Sciatic nerve (tissue), 2 donors: ENCODE measurements around the gene CD247. TPM values are rescaled to one million over a fixed set of nuclear protein-coding genes. Genes with fewer than 3 reads are reported as not detected.

Source experiments
- ATAC-seq: fragments of 200-7000 bp; cut with Tn5 transposase; one replicate; pipeline ENCODE4 v1.9.1; 2020; ENCODE audit warnings: mild to moderate bottlenecking, moderate library complexity
- DNase-seq: peaks from one replicate; pipeline ENCODE4 v3.0.0-alpha.2; 2020; ENCODE audit warnings: low spot score
- intact Hi-C: fragments of 100-400 bp; cut with DNase I; formaldehyde crosslinking; loops from one replicate; pipeline ENCODE4 v1.14.2; 2022
- total RNA-seq: library from RNA; stranded (reverse); fragmentation: NEBNext Ultra II Directional; extraction: Animal tissue kit (Norgen Biotek cat#: 25700); gene quantifications from one replicate; pipeline ENCODE4 v1.2.1, GENCODE V29; 2021
- donor health status: DM: no; HTN: no; CAD: no.
- donor health status: DM: no; HTN: no; CAD: no.

Gene CD247
- total RNA-seq, 1 donor from 2014 or later: 5.2 TPM

GRCh38 chr1:167404908-167405307 lies 113.4 kb downstream of the CD247 start:
- intact Hi-C loops: no loop called here
- no peak for ATAC-seq
- DNase-seq: no peak

GRCh38 chr1:167404161-167404888 lies 114.0 kb downstream of the CD247 start:
- no peak for DNase-seq
- intact Hi-C loops: no loop called here
- no peak for ATAC-seq

- DNase-seq: peak; percentile 57
- intact Hi-C loops: no loop called here
- ATAC-seq: peak; percentile 68
These were observed 117.0 kb downstream of the CD247 start for GRCh38 chr1:167401260-167401873.

GRCh38 chr1:167400359-167400953 lies 117.9 kb downstream of the CD247 start:
- intact Hi-C loops: no loop called here
- DNase-seq: no peak
- no peak for ATAC-seq

- intact Hi-C loops: no loop called here
- DNase-seq (no peak), ATAC-seq (no peak)
These were observed 126.1 kb downstream of the CD247 start for GRCh38 chr1:167392200-167392696.

GRCh38 chr1:167388976-167389375 lies 129.4 kb downstream of the CD247 start:
- intact Hi-C loops: no loop called here
- ATAC-seq (no peak), DNase-seq (no peak)

- no peak for DNase-seq
- intact Hi-C loops: no loop called here
- ATAC-seq: no peak
These were observed 130.9 kb downstream of the CD247 start for GRCh38 chr1:167387251-167387910.

Other genes with a start within 250 kb of the CD247 start
- gene CREG1, start 35.2 kb upstream of the CD247 start, total RNA-seq: 80.8 TPM
- 12.2 TPM for gene RCSD1, start 111.7 kb upstream of the CD247 start, total RNA-seq
- gene MPZL1, start 203.5 kb upstream of the CD247 start, total RNA-seq: 102 TPM